ENCODE measurements around the gene ZCCHC14.
"Not testable (repeated sequence)": the region's sequence is repeated elsewhere in the genome, so short reads cannot be mapped to it uniquely, and the experiment has no call there.

ZCCHC14 gene

GRCh38 chr16:87482266-87482665 is 10.6 kb downstream of the ZCCHC14 start:
- Histone ChIP-seq H3K4me3 (no peak overlapping the region), H3K27me3 (peaks cover 0 to 19% (median 0%) of the 10 kb centered on the region in 11 experiments; a peak in 4 of 22 replicates), H3K4me1 (peaks cover 0 to 32% (median 12%) of the 10 kb centered on the region in 10 experiments; a peak in 14 of 20 replicates), H4K20me1 (peaks cover 44 to 93% (median 68%) of the 10 kb centered on the region in 11 experiments), H3K36me3 (peaks cover 0 to 34% (median 12%) of the 10 kb centered on the region in 11 experiments; a peak in 11 of 22 replicates), H3K9me3 (replicated peaks in 1 of 11) (no peaks in the 10 kb centered on the region), H3K9ac (no peak overlapping the region), H3K4me2 (no peak overlapping the region), H3K27ac (no peak overlapping the region)
- no peak for TF ChIP-seq Cebpa-rat (IDR thresholded peaks at IDR 0.05)

GRCh38 chr16:87481711-87482110 is 11.1 kb downstream of the ZCCHC14 start:
- peaks cover 0 to 13% (median 0%) of the 10 kb centered on the region in 11 experiments; a peak in 3 of 22 replicates for H3K27me3 ChIP-seq
- H3K4me3 ChIP-seq; H3K4me2 ChIP-seq; H3K9ac ChIP-seq; H3K9me3 ChIP-seq (replicated peaks in 1 of 11); H3K27ac ChIP-seq: not testable (repeated sequence)
- H3K4me1 ChIP-seq, result peaks cover 0 to 29% (median 11%) of the 10 kb centered on the region in 10 experiments; a peak in 11 of 20 replicates
- peaks cover 41 to 93% (median 66%) of the 10 kb centered on the region in 11 experiments for H4K20me1 ChIP-seq
- peaks cover 0 to 34% (median 12%) of the 10 kb centered on the region in 11 experiments; a peak in 11 of 22 replicates for H3K36me3 ChIP-seq

- peaks cover 4 to 38% (median 14%) of the 10 kb centered on the region in 11 experiments; a peak in 18 of 22 replicates for H3K36me3 ChIP-seq
- not testable (repeated sequence) for H3K4me3 ChIP-seq; H3K9me3 ChIP-seq (replicated peaks in 1 of 11); H3K9ac ChIP-seq; H3K27ac ChIP-seq
- H3K27me3 ChIP-seq, result peaks cover 0 to 23% (median 0%) of the 10 kb centered on the region in 11 experiments; a peak in 2 of 22 replicates
- H3K4me1 ChIP-seq, result peaks cover 0 to 20% (median 7%) of the 10 kb centered on the region in 10 experiments; a peak in 11 of 20 replicates
- H4K20me1 ChIP-seq, result peaks cover 31 to 91% (median 67%) of the 10 kb centered on the region in 11 experiments; a peak in 20 of 22 replicates
- H3K4me2 ChIP-seq, result peak overlapping the region in 8 of 11 experiments; percentile 22 to 61 (median 36); a peak in 10 of 22 replicates
Observed at GRCh38 chr16:87477209-87477981, 15.4 kb downstream of the ZCCHC14 start.

GRCh38 chr16:87474566-87474996 is 18.2 kb downstream of the ZCCHC14 start:
- no peak overlapping the region for H3K27ac ChIP-seq
- H3K4me2 ChIP-seq, result no peak overlapping the region
- H3K4me3 ChIP-seq, result no peak overlapping the region
- H3K9me3 ChIP-seq (replicated peaks in 1 of 11), result no peaks in the 10 kb centered on the region
- peaks cover 0 to 19% (median 0%) of the 10 kb centered on the region in 11 experiments; a peak in 2 of 22 replicates for H3K27me3 ChIP-seq
- peaks cover 4 to 28% (median 13%) of the 10 kb centered on the region in 11 experiments; a peak in 18 of 22 replicates for H3K36me3 ChIP-seq
- peaks cover 8 to 44% (median 35%) of the 10 kb centered on the region in 10 experiments; a peak in 18 of 20 replicates for H3K4me1 ChIP-seq
- H4K20me1 ChIP-seq, result peaks cover 28 to 95% (median 77%) of the 10 kb centered on the region in 11 experiments
- no peak for TF ChIP-seq Cebpa-rat (IDR thresholded peaks at IDR 0.05)
- no peak overlapping the region for H3K9ac ChIP-seq

GRCh38 chr16:87474017-87474416 is 18.8 kb downstream of the ZCCHC14 start:
- Histone ChIP-seq H3K27me3 (peaks cover 0 to 22% (median 0%) of the 10 kb centered on the region in 11 experiments; a peak in 2 of 22 replicates), H3K9me3 (replicated peaks in 1 of 11) (no peaks in the 10 kb centered on the region), H3K9ac (no peak overlapping the region), H4K20me1 (peaks cover 28 to 96% (median 81%) of the 10 kb centered on the region in 11 experiments), H3K27ac (no peak overlapping the region), H3K4me2 (no peak overlapping the region), H3K4me1 (peaks cover 8 to 50% (median 40%) of the 10 kb centered on the region in 10 experiments; a peak in 19 of 20 replicates), H3K36me3 (peaks cover 0 to 26% (median 14%) of the 10 kb centered on the region in 11 experiments; a peak in 17 of 22 replicates), H3K4me3 (no peak overlapping the region)
- no peak for TF ChIP-seq Cebpa-rat (IDR thresholded peaks at IDR 0.05)

GRCh38 chr16:87472935-87473334 is 19.9 kb downstream of the ZCCHC14 start:
- peaks cover 0 to 31% (median 0%) of the 10 kb centered on the region in 11 experiments; a peak in 3 of 22 replicates for H3K27me3 ChIP-seq
- peaks cover 28 to 95% (median 78%) of the 10 kb centered on the region in 11 experiments for H4K20me1 ChIP-seq
- H3K27ac ChIP-seq, result no peak overlapping the region
- peaks cover 0 to 25% (median 14%) of the 10 kb centered on the region in 11 experiments; a peak in 17 of 22 replicates for H3K36me3 ChIP-seq
- H3K9me3 ChIP-seq (replicated peaks in 1 of 11), result peaks cover 0 to 8% (median 0%) of the 10 kb centered on the region in 11 experiments; a peak in 5 of 22 replicates
- TF ChIP-seq Cebpa-rat (IDR thresholded peaks at IDR 0.05), result no peak
- H3K4me2 ChIP-seq, result no peak overlapping the region
- peaks cover 8 to 55% (median 50%) of the 10 kb centered on the region in 10 experiments; a peak in 19 of 20 replicates for H3K4me1 ChIP-seq
- no peak overlapping the region for H3K4me3 ChIP-seq
- H3K9ac ChIP-seq, result no peak overlapping the region

- no peak overlapping the region for H3K4me3 ChIP-seq
Observed at GRCh38 chr16:87472142-87472778, 20.6 kb downstream of the ZCCHC14 start.

More at GRCh38 chr16:87472142-87472778, 20.6 kb downstream of the ZCCHC14 start:
- Histone ChIP-seq H3K27ac (no peak overlapping the region), H3K4me2 (peak overlapping the region in 8 of 11 experiments; percentile 10 to 71 (median 53); a peak in 13 of 22 replicates), H3K9ac (no peak overlapping the region), H3K36me3 (peaks cover 0 to 25% (median 14%) of the 10 kb centered on the region in 11 experiments; a peak in 17 of 22 replicates), H3K9me3 (replicated peaks in 1 of 11) (peaks cover 0 to 12% (median 0%) of the 10 kb centered on the region in 11 experiments; a peak in 5 of 22 replicates), H3K4me1 (peaks cover 15 to 55% (median 51%) of the 10 kb centered on the region in 10 experiments), H4K20me1 (peaks cover 22 to 90% (median 71%) of the 10 kb centered on the region in 11 experiments), H3K27me3 (peaks cover 0 to 38% (median 0%) of the 10 kb centered on the region in 11 experiments; a peak in 4 of 22 replicates)
- no peak for TF ChIP-seq Cebpa-rat (IDR thresholded peaks at IDR 0.05)
